Activated CD8-positive, alpha-beta memory T cell treated with anti-CD3 and anti-CD28 coated beads, Interleukin-2, amount 50 U/mL, for 4 hours (primary cell): ENCODE measurements around the gene GATD1.

Experiments
- DNase-seq: peaks from one replicate; pipeline ENCODE4 v3.0.0-alpha.2; 2020

The GATD1 gene

DNA sequence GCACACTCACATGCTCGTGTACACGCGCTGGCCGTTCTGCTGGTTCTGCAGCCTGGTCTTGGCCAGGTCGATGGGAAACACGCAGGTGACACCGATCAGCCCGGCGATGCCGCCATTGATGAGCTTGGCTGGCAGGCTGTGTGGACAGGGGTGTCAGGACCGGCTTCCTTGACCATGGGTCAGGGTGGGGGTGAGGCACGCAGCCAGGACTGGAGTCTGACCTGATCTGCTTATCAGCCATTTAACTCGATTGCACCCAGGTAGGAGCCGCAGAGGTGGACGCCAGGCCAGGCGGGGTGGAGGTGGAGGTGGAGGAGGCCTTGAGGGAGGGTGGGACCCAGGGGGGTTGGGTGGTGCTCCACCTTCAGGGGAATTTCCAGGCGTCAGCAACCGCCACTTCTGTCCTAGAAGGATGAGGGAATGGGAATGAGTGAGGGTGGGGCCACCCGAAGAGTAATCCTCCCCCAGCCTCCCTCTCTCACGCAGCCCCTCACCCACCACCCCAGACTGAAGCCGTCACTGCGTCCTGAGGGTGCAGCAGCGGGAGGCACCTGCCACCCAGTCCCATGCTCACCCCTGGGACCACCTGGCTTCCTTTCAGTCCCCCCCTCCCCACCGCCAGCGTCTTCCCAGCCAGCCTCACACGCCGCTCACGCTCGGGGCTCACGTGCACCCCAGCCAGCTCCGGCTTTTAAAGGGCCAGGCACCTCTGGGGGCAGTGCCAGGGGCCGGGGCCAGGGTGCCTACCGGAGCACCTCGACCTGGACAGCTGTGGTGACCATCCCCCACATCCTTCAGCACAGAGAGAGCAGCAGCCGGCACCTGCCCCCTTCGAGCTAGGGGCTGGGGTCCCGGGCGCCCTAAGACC lies 17.7 kb upstream of the GATD1 start:
- DNase-seq = no peak

DNA sequence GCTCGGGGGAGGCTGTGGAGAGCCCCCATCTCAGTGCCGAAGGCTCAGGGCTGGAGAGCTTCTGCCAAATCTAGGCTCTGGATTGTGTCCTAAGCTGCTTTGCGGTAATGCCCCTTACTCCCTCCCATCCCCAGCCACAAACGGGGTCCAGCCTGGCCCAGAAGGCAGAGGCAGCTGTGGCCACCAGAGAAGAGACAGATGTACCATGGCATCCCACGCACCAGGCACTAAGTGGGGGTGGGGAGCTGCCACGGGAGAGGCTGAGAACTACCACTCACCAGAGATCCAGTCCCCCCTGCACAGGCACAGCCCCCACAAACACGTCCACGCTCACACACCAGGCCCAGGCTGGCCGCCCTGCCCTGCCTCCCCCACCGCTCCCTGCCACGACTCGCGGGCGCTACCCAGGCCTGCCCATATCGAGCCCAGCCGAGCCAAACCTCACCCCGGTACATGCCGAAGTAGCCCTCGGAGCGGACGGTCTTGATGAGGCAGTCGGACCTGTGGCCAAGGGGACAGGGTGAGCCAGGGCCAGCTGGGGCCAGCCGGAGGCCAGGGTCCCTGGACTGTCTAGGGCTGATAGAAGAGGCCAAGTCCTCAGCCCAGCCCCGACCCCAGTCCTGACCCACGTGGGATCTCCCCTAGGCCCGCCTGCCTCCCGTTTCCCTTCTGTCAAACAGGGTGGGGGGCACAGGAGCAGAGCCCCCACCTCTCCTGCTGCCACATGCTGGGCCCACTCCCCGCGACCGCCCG lies 16.9 kb upstream of the GATD1 start:
- no peak for DNase-seq

DNA sequence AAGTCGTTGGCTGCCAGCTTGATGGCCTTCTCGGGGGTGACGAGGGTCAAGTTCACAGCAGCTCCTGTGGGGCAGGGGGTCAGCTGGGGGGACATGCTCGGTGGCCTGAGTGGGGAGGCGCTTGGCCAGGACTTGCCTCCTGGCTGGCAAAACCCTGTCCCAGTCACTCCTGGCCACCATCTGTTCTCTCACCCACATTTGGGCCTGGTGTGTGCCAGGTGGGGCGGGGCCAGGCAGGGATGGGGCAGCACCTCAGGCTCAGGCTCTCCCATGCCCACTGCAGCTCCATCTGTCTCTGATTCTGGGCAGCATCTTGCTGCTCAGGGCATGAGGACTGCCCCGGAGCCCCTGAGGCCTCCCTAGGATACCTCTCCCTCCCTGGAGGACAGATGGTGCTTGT lies 16.3 kb upstream of the GATD1 start:
- DNase-seq = no peak

DNA sequence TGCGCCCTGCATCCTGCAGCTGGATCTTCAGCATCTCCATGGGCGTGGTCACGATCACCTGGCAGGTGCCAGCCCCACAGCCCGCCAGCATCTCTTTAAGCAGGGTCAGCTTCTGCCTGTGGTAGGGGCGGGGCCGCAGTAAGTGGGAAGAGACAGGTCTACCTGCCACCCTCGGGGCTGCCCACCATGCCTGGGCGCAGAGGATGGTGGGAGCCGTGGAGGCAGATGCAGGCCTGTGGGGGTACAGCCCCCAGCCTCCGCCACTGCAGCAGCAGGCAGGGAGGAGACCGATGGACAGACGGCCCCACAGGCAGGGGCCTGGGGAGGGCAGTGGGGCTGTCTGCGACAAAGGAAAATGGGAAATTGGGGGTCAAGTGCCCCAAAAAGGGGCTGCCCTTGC lies 15.6 kb upstream of the GATD1 start:
- DNase-seq = no peak

DNA sequence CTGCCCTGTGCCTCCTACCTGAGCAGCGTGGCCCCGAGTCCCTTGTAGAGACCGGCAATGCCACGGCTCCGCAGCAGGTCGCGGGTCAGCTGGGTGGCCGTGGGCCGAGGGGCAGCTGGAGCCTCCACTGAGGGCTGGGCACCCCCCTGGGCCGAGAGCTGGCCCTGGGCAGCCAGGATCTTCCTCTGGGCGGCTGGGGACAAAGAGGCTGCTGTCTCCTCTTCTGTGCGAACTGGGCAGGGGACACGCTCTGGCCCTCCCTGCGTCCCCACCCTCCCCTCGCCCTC lies 15.2 kb upstream of the GATD1 start:
- no peak for DNase-seq

DNA sequence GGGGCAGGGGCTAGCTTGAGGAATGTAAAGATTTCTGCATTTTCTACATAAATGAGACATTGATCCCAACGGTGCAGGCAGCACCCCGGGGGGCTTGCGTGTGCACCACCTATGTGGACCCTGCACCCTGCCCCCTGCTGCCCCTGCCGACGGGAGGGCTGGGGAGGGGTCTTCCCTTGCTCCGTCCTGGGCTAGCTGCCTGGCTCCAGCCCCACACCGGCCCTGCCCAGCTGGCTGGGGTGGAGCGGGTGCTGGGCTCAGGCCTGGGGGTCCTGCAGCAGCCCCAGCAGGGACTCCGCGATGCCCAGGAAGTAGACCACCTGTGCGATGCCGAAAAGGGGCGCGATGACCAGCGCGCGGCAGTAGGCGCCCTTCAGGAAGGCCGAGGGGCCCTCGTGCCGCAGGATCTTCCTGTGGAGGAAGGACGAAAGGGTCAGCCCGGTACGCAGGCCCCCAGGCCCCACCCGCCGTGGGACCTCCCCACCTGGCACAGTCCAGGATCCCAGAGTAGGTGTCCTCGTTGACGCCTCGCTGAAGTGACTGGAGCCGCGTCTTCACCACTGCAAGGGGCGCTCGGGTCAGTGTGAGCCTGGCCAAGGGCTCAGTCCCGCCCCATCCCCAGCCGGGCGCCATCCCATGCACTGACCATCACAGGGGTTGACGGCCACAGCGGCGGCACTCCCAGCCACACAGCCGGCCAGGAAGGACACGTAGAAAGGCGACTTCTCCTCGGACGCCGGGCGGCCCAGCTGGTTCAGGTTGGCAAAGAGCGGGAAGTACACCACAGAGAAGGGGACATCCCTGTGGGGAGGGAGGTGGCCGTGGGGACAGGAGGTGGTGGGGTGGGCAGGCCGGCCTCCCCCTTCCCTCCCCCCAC lies 14.6 kb upstream of the GATD1 start:
- no peak for DNase-seq

DNA sequence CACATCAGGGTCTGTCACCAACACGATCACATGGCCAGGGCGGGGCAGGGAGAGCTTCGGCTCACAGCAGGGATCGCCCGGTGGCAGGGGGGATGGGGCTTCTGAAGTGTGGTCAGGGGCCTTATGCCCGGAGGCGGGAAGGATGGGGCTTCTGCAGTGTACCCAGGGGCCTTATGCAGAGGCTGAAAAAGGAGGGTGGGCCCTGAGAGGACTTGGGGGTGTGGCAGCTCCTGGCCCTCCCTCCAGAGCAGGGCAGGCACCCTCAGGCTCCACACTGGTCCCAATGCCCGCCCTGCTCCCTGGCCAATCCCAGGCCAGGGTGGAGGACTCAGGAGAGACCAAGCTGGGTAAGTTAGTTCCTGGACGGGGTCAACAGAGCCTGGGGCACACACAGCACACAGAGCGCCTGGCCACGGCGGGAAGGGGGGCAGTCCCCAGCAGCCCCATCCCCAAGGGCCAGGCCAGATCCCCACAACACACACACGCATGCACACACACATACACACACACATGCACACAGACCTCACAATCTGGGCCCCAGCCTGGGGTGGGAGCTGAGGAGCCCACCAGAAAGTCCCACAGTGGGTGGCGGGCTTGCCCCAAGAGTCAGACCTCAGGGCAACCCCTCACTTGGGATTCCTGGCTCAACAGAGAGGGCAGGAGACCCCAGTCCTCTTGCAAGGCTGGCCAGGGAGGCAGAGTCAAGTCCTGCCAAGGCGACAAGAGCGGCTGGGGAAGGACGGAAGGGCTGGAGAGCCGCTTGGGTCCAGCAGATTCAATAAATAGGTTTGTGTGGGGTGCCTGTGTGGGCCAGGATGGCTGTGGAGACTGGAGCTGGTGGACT lies 13.7 kb upstream of the GATD1 start:
- DNase-seq = no peak

DNA sequence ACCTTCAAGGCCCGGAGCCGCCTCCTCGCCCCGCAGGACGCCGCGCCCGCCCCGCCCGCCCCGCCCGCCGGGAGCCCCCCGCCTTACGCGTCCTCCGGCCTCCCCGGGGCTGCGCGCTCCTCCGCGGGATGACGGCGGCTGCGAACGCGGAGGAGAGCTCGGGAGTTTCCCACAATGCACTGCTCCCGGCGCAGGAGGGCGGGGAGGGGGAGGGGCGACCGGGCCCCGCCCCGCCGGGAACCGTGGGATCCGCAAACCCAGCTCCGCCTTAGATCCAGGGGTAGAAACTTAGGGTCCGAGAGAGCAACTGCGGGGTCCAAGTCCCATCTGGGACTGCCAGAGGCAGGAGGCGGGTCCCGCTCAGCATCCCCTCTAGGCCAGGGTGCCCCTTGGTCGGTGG lies 12.7 kb upstream of the GATD1 start, which contains the start of gene CEND1:
CEND1 (minus strand) TSS at position 148 of the 400 bp plus-strand sequence. CDS start 1,514 bp downstream, outside the sequence.
- DNase-seq = peak; percentile 43

DNA sequence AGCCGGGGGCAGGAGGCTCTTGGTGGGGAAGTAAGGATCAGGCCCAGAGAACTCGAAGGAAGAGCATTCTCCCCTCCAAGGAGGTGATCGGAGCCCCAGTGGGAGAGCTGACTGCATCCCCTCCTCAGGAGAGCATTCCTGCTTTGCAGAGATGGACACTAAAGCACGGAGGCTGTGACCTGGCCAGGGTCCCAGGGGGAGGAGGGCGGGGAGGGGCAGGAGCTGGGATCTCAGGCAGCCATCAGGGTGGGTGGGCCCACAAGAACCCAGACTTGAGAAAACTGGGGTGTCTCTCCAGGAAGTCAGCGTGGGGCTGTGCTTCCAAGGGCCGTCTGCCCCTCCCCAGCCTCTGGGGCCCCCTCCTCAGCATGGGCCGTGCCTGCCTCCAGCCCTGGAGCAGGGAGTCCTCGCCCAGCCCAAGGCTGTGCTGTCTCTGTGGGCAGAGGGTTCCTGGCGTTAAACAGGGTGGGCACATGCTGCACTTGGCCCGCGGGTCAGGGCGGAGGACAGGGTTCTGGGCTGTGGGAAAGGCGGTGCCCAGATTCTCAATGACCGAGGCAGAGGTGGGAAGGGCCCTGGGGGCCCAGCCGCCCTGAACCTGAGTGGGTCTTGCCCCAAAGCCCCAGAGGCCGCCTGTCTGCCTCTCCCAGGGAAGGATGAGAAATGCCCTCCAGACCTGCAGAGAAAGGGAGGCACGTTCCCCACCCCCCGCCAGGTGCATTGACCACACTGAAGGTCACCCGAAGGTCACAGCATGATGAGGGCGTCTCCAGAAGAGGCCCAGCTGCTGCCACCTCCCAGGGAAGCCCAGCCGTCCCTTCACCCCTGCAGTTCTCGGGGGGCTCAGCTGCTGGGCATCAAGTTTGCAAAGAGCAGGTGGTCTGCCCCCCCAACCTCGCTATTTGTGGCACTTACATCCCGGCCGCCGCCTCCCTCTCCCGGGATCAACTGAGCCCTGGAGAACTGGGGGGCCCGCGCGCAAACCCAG lies 12.0 kb upstream of the GATD1 start:
- DNase-seq = no peak

DNA sequence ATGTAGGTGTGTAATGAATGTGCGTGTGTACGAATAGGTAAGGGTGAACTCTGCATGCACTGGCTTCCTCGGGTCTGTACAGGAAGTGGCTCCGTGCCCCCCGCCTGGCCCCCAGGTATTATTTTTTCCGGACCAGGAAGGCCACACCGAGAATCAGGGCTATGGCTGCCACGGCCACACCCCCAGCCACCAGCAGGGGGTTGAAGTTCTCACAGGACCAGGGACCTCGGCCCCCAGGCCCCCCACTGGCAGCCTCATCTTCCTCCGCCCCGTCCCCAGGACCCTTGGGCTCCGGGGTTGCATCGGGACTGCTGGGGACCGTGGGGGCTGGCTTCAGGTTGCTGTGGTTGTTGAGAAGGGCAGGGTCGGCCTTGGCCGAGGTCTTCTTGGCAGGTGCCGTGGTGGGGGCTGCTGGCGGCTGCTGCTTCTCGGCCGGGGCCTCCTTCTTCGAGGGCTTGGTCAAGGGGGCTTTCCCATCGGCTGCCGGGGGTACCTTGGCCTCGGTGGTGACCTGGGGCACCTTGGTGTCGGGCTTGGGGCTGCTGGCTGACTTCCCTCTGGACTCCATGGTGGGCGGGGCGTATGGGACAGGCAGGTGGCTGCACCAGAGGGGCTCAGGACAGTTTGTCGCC lies 10.8 kb upstream of the GATD1 start:
- DNase-seq = no peak

DNA sequence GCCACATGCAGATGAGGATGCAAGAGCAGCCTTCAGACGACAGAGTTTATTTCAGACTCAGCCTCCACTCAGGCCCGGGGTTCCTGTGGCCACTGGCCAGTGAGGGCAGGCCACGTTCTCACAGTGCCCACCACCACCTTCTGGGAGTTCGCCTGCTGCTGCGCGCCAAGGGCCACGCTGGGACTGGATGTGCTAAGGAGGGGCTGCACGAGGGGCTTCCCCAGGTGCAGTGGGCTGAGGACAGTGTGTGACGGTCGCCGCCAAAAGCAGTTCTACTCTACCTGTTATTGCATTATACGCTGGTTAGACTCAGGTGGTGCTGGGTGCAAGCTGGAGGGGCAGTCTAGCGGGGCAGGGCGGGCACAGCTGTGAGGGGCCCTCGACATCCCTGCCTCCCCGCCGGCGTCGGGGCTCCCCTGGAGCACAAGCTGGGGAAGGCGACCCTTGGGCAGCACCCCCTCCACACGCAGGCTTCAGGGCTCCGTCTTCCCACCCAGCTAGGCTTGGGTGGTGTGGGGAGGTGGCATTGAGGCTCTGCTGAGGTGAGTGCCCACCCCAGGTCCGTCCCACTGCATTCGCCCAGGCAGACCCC lies 9.9 kb upstream of the GATD1 start:
- no peak for DNase-seq

DNA sequence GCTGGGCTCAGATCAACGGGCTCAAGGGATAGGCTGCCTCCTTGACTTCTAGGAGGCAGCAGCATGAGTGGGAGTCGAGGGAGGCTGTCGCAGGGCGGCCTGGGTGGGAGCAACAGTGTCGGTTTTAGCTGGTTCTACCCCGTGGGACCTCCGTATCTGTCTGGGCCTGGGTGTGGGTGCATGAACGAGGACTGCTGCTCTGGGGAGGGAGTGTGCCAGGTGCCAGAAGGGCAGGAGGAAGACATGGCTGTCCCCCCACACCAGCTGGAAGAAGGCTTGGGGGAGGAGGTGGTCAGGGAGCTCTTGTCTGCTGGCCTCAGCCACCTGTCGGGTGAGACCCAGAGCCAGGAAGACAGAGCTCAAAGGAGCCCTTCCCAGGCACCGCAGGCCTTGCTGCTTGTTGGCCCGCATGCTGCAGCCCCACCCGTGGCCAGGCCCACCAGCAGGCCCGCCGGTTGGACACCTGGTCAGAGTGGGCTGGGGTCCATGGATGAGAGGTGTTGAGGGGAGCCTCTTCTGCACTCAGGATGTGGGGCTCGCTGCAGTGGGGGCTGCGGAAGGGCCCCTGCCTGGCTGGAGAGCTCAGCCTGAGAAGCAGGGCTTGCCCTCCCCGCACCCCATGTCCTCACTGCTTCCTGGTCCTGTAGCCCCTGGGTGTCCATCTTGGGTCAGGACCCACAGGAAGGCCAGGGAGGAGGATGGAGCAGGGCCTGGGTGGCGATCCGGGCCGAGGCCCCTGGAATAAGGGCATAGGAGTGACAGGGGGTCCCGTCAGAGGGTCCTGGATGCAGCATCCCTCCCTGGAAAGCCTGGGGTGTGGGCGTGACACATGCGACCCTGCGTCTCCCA lies 9.2 kb upstream of the GATD1 start:
- DNase-seq = no peak

DNA sequence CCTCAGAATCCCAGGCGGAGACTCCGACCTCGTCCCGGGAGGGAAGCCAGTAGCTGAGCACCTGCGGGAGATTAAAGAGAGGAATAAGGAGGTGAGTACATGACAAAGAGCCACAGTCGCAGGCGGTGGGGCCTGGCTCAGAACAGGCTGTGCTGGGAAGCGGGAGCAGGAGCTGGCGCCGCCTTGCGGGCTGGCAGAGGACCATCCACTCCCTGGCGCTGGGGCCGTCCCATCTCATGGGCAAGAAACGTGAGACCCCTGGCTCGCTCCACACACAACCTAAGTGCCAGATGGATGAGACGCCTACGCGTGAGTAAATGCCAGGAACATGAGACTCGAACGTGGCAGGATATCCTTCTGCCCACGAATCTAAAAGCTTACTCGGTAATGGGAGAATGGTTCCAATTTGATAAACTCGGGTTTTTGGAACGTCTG lies 6.3 kb upstream of the GATD1 start:
- DNase-seq = no peak

DNA sequence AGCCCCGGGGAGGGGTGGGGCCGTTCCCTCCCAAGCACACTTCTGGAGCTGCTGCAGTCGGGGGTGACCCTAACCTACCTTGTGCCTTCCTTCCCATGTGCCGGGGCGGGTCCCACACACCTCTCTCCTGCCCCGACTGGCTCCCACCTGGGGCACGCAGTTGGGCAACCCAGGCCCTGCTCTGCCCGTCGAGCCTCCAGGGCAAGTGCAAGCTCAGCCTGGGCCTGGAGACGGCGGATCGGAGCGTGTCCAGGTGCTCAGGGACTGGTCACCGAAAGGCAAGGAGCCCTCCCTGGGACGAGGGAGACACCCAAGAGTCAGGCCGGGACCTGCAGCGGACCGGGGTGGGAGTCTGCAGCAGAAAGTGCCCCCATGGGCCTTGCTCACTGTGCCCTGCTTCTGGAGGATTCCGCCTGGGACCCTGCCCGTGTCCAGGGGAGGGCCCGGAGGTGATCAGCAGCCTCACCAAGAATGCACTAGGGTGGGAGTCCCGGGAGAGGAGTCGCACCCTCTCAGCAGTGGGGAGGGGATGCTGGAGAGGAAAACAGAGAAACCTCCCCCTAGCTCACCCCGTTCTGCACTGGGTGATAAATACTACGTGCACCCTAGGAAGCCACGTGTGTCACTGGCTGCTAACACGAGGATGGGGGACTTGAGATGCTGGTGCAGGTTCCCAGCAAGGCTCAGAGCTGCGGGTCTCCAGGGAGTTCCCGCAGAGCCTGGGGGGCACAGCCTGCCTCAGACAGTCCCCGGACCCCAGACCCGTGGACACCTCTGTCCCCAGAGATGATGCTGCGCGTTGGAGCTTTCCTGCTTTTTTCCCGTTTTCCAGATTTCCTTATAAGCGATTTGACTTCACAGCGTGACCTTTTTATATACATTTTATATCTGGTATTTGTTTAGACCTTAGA lies 5.2 kb upstream of the GATD1 start:
- no peak for DNase-seq

DNA sequence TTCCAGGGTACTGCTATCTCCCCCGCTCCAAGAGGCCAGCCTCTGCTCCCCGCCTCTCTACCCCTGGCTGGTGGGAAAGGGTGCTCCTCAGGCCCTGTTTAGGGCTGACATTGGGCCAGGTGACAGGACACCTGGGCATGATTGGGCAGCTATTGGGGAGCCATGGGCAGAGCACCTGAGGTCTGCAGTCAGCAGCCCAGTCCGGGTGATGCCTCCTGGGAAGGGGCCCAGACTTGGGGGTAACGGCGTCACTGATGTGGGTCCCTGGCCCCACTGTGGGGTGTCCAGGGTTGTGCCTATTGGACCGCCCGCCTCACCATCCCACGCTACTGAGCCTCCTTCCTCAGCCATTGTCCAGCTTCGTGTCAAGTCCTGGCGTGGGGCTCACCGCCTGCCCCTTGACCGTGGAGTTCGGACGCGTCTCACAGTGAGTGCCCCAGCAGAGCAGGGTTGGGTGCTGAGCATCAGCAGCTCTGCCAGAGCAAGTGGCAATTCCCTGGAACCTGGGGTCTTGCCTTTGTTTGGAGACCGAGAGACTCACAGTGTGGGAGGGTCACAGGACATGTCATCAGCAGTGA lies 2.8 kb upstream of the GATD1 start:
- DNase-seq = no peak

DNA sequence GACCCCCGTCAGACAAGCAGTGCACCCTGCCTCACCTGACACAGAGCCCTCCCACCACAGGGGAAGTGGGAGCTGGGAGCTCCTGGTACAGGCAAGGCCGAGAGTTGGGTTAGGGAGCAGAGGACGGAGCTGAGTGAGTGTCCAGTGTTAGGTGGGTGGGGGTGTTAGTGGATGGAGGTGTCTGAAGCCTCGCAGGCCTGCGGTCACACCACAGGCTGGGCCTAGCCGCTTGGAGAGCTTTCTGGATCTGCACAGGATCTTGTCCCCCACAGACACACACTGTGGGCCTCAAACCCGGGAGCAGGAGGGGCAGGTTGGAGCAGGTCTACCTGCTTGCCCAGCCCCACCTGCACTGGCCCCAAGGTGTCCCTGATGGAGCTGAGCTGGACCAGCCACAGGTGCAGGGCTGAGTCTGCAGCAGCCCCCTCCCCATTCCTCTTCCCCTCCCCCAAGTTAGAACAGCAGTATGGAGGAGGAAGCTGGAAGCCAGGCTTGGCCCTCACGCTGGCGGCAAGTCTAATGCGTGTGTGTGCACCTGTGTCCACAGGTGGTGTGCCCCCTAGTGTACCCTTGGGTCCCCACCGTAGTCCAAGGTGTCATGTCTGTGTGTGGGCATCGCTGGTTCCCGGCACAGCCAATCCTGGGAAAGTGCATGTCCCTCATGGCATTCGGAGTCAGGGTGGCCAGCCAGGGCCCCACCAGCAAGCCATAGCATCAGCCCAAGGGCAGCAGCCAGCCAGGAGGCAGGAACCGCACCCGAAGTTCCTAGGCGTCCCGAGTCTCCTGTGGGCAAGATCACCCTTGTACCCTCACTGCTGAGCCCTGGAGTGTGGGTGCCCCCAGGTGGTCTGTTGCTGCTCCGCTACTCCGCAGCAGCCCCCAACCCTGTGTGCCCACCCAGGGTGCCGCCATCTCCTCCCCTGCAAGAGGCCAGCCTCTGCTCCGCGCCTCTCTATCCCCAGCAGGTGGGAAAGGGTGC lies 2.0 kb upstream of the GATD1 start:
- no peak for DNase-seq
